ENCODE data around the gene LIME1. TPM values are rescaled to one million over a fixed set of nuclear protein-coding genes. Genes with fewer than 3 reads are reported as not detected.
A peak's percentile ranks its signal among the peaks of the same experiment; 100 is the strongest.

Gene LIME1
- total RNA-seq, 1 donor from 2014 or later = 0.47 TPM

DNA sequence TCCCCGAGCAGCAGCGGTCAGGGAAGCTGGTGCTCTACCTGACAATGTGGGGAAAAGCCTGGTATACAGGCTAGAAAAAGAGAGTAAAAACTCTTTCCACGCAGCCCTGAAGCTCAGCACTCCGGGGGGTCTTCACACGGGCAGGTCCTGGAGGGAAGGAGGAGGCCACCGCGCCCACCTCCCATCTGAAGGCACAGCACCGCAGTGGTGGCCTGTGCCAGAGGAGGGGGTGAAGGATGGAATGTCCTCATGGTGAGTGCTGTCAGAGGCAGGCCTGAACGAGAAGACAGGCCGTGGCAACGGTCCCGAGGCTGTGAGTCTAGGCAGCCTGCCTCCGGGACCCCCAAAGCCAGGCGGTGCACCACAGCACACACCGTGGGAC is 9.0 kb downstream of the LIME1 start:
- no peaks in the 10 kb centered on the region for H3K27me3 ChIP-seq
- H3K4me3 ChIP-seq = no peak overlapping the region
- no peaks in the 10 kb centered on the region for H3K9me3 ChIP-seq (ENCODE audit: low read depth)
- peaks cover 2% of the 10 kb centered on the region for H3K4me1 Mint-ChIP-seq
- peak overlapping the region; percentile 97 for H3K27ac Mint-ChIP-seq
- peaks cover 23% of the 10 kb centered on the region for H3F3A ChIP-seq (ENCODE audit: low read depth)
- DNase-seq (ENCODE audit: low spot score) = no peak
- no peak for TF ChIP-seq EZH2phosphoT487 (IDR thresholded peaks at IDR 0.05)
- no peak for TF ChIP-seq EZH2 (IDR thresholded peaks at IDR 0.05)
- TF ChIP-seq, protein P1, sequence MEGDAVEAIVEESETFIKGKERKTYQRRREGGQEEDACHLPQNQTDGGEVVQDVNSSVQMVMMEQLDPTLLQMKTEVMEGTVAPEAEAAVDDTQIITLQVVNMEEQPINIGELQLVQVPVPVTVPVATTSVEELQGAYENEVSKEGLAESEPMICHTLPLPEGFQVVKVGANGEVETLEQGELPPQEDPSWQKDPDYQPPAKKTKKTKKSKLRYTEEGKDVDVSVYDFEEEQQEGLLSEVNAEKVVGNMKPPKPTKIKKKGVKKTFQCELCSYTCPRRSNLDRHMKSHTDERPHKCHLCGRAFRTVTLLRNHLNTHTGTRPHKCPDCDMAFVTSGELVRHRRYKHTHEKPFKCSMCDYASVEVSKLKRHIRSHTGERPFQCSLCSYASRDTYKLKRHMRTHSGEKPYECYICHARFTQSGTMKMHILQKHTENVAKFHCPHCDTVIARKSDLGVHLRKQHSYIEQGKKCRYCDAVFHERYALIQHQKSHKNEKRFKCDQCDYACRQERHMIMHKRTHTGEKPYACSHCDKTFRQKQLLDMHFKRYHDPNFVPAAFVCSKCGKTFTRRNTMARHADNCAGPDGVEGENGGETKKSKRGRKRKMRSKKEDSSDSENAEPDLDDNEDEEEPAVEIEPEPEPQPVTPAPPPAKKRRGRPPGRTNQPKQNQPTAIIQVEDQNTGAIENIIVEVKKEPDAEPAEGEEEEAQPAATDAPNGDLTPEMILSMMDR (IDR thresholded peaks at IDR 0.05) = no peak
- H3K4me1 ChIP-seq = peaks cover 7% of the 10 kb centered on the region
- H3K4me2 ChIP-seq = no peak overlapping the region
- H3K36me3 Mint-ChIP-seq = peaks cover 4% of the 10 kb centered on the region
- H3K4me3 Mint-ChIP-seq = no peak overlapping the region
- H3K27ac ChIP-seq = peak overlapping the region; percentile 31
- no peak overlapping the region for H2AFZ ChIP-seq (replicated peaks)
- H3K9ac ChIP-seq = no peak overlapping the region
- H3K27me3 Mint-ChIP-seq (ENCODE audit: insufficient read depth, low read depth) = peaks cover 9% of the 10 kb centered on the region
- no peaks in the 10 kb centered on the region for H3K36me3 ChIP-seq
- H4K20me1 ChIP-seq (ENCODE audit: low read depth) = peaks cover 14% of the 10 kb centered on the region
- peaks cover 8% of the 10 kb centered on the region for H3K79me2 ChIP-seq (ENCODE audit: low read depth)
- no peaks in the 10 kb centered on the region for H3K9me3 Mint-ChIP-seq

- peaks cover 16% of the 10 kb centered on the region for H3F3A ChIP-seq (ENCODE audit: low read depth)
- H3K9me3 ChIP-seq (ENCODE audit: low read depth) = no peaks in the 10 kb centered on the region
- peaks cover 9% of the 10 kb centered on the region for H3K27me3 Mint-ChIP-seq (ENCODE audit: insufficient read depth, low read depth)
- peaks cover 6% of the 10 kb centered on the region for H3K4me1 ChIP-seq
- peak overlapping the region; percentile 75 for H3K4me3 Mint-ChIP-seq
- H3K4me3 ChIP-seq = no peak overlapping the region
- H4K20me1 ChIP-seq (ENCODE audit: low read depth) = peaks cover 8% of the 10 kb centered on the region
- peaks cover 4% of the 10 kb centered on the region for H3K36me3 Mint-ChIP-seq
- H3K79me2 ChIP-seq (ENCODE audit: low read depth) = peaks cover 7% of the 10 kb centered on the region
- H3K27me3 ChIP-seq = no peaks in the 10 kb centered on the region
- peaks cover 4% of the 10 kb centered on the region for H3K4me1 Mint-ChIP-seq
- no peaks in the 10 kb centered on the region for H3K36me3 ChIP-seq
- H3K9me3 Mint-ChIP-seq = no peaks in the 10 kb centered on the region
- peak overlapping the region; percentile 31 for H3K27ac ChIP-seq
- TF ChIP-seq, protein P1 (IDR thresholded peaks at IDR 0.05) = no peak
- TF ChIP-seq EZH2 (IDR thresholded peaks at IDR 0.05) (no peak), EZH2phosphoT487 (IDR thresholded peaks at IDR 0.05) (no peak)
- no peak overlapping the region for H3K9ac ChIP-seq
- H3K27ac Mint-ChIP-seq = peak overlapping the region; percentile 97
- H3K4me2 ChIP-seq = no peak overlapping the region
- DNase-seq (ENCODE audit: low spot score) = no peak
- no peak overlapping the region for H2AFZ ChIP-seq (replicated peaks)
These were observed 9.7 kb downstream of the LIME1 start for GRCh38 chr20:63745961-63746731.

DNA sequence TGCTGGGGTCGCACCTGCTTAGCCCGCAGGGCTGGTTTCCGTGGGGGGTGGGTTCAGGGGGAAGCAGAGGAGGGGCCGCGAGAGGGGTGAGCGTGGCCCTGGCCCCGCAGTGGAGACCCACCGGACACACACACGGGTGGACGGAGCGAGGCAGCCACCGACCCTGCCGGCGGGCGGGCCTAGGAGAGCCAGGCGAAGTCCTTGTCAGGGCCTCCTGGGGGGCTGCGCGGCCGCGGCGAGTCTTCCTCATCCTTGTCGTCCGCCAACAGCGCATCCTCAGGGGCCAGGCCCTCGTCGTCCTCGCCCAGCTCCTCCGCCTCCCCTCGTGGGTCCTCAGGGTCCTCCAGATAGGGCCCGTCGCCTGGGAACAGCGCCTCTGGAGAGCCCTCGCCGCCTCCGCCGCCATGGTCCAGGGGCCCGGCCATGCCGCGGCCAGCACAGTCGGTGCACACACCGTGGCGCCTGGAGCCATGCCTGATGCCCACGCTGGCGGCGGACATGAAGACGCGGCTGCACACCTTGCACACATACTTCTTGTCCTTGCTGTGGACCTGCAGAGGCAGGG is 10.4 kb downstream of the LIME1 start:
- H3K4me1 Mint-ChIP-seq = peaks cover 6% of the 10 kb centered on the region
- no peaks in the 10 kb centered on the region for H3K36me3 ChIP-seq
- no peak for DNase-seq (ENCODE audit: low spot score)

More for the DNA sequence above, 10.4 kb downstream of the LIME1 start:
- no peak overlapping the region for H2AFZ ChIP-seq (replicated peaks)
- no peaks in the 10 kb centered on the region for H3K9me3 Mint-ChIP-seq
- H3K4me3 Mint-ChIP-seq = no peak overlapping the region
- no peak overlapping the region for H3K9ac ChIP-seq
- H3K4me2 ChIP-seq = no peak overlapping the region
- H3K36me3 Mint-ChIP-seq = peaks cover 4% of the 10 kb centered on the region
- peaks cover under 1% of the 10 kb centered on the region for H3K79me2 ChIP-seq (ENCODE audit: low read depth)
- TF ChIP-seq EZH2 (IDR thresholded peaks at IDR 0.05) (no peak), EZH2phosphoT487 (IDR thresholded peaks at IDR 0.05) (no peak)
- TF ChIP-seq, protein P1 (IDR thresholded peaks at IDR 0.05) = no peak
- no peaks in the 10 kb centered on the region for H3K27me3 ChIP-seq
- no peak overlapping the region for H3K27ac Mint-ChIP-seq
- H4K20me1 ChIP-seq (ENCODE audit: low read depth) = peaks cover 2% of the 10 kb centered on the region
- H3K4me1 ChIP-seq = no peaks in the 10 kb centered on the region
- peaks cover 9% of the 10 kb centered on the region for H3K27me3 Mint-ChIP-seq (ENCODE audit: insufficient read depth, low read depth)
- no peak overlapping the region for H3K4me3 ChIP-seq
- H3F3A ChIP-seq (ENCODE audit: low read depth) = peaks cover 13% of the 10 kb centered on the region
- H3K27ac ChIP-seq = no peak overlapping the region
- H3K9me3 ChIP-seq (ENCODE audit: low read depth) = no peaks in the 10 kb centered on the region
